ENCODE measurements around the gene PNMA6F.
"Not testable (repeated sequence)": the region's sequence is repeated elsewhere in the genome, so short reads cannot be mapped to it uniquely, and the experiment has no call there.

PNMA6F gene

DNA sequence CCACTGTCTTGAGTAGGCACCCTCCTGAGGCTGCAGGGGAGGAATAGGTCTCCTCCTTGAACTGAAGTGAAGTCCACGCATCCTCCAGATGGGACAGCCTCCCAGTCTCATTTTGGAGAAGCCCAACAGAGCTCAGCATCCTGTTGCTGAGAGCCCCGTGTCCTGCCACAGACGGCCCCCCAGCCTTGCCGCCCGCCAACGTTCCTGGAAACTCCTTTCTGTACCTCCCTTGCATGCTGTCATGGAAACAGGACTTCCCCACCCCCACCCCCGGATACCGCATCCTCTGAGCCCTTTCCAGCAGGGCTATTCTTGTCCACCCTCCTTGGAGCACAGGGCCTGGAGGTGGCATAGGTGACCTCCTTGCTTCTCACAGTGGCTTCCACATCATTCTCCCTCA, 37.6 kb downstream of the PNMA6F start:
- H3K27me3 ChIP-seq (replicated peaks in 2 of 5; ENCODE audit: control insufficient read depth in 4 of 5, insufficient read depth in 5 of 5, low read length in 4 of 5); H3K4me1 ChIP-seq (ENCODE audit: control extremely low read depth in 1 of 4, control insufficient read depth in 4 of 4, insufficient read depth in 4 of 4, low read length in 3 of 4); H3K27ac ChIP-seq (ENCODE audit: insufficient read depth in 1 of 2, low read depth in 1 of 2, low read length in 2 of 2, poor library complexity in 1 of 2, severe bottlenecking in 2 of 2); H3K4me3 ChIP-seq (ENCODE audit: control insufficient read depth in 1 of 7, extremely low read depth in 1 of 7, insufficient read depth in 4 of 7, low read depth in 2 of 7, low read length in 6 of 7); POLR2A ChIA-PET; DNase-seq; CTCF ChIA-PET; H3K9me3 ChIP-seq (ENCODE audit: control extremely low read depth in 1 of 5, control insufficient read depth in 4 of 5, insufficient read depth in 2 of 5, low read depth in 1 of 5, low read length in 4 of 5); H3K36me3 ChIP-seq (ENCODE audit: control insufficient read depth in 4 of 4, insufficient read depth in 4 of 4, low read length in 3 of 4): not testable (repeated sequence)
- WGBS (ENCODE audit: insufficient coverage) = no CpG with 5 or more reads among the region's 8 CpGs

DNA sequence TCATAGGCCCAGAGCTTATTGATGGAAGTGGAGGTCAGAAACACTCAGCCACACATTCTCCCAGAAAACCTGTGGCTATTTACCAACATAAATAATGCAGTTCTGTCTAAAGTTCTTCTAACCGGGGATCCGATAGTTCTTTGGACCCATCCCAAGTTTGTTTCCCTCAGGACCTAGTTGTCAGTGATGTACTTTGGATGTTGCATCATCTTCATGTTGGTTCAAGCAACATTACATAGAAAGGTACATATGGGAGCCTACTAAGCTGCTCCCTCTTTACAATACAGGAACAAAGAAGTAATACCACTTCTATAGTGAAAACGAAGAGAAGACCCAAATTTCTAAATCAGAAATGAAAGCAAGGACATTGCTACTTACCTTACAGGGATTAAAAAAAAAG, 39.8 kb downstream of the PNMA6F start:
- CTCF ChIA-PET = not testable (repeated sequence)

DNA sequence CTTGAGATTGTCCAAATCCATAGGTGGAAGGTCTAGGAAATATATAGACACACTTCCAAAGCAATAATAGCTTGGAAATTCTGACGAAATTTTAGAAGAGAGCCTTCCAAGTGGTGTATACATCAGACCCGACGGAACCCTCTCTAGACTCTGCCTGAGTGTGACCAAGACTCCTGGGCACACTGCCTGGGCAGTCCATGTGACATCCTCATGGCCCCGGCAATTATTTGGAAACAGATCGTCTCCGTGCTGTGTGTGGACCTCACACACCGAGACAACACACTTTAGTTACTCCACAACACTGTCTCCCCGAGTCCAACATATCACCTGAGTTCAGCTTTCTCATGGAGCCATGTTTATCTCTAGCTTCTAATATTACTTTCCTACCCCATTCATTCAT, 42.3 kb downstream of the PNMA6F start:
- CTCF ChIA-PET; POLR2A ChIA-PET; H3K27me3 ChIP-seq (replicated peaks in 2 of 5; ENCODE audit: control insufficient read depth in 4 of 5, insufficient read depth in 5 of 5, low read length in 4 of 5); H3K9me3 ChIP-seq (ENCODE audit: control extremely low read depth in 1 of 5, control insufficient read depth in 4 of 5, insufficient read depth in 2 of 5, low read depth in 1 of 5, low read length in 4 of 5); DNase-seq; H3K27ac ChIP-seq (ENCODE audit: insufficient read depth in 1 of 2, low read depth in 1 of 2, low read length in 2 of 2, poor library complexity in 1 of 2, severe bottlenecking in 2 of 2); H3K36me3 ChIP-seq (ENCODE audit: control insufficient read depth in 4 of 4, insufficient read depth in 4 of 4, low read length in 3 of 4); H3K4me1 ChIP-seq (ENCODE audit: control extremely low read depth in 1 of 4, control insufficient read depth in 4 of 4, insufficient read depth in 4 of 4, low read length in 3 of 4); H3K4me3 ChIP-seq (ENCODE audit: control insufficient read depth in 1 of 7, extremely low read depth in 1 of 7, insufficient read depth in 4 of 7, low read depth in 2 of 7, low read length in 6 of 7): not testable (repeated sequence)
- no CpG with 5 or more reads among the region's 8 CpGs for WGBS (ENCODE audit: insufficient coverage)

More for the DNA sequence above, 39.8 kb downstream of the PNMA6F start:
- POLR2A ChIA-PET; H3K9me3 ChIP-seq (ENCODE audit: control extremely low read depth in 1 of 5, control insufficient read depth in 4 of 5, insufficient read depth in 2 of 5, low read depth in 1 of 5, low read length in 4 of 5); DNase-seq; H3K27ac ChIP-seq (ENCODE audit: insufficient read depth in 1 of 2, low read depth in 1 of 2, low read length in 2 of 2, poor library complexity in 1 of 2, severe bottlenecking in 2 of 2); H3K4me1 ChIP-seq (ENCODE audit: control extremely low read depth in 1 of 4, control insufficient read depth in 4 of 4, insufficient read depth in 4 of 4, low read length in 3 of 4); H3K27me3 ChIP-seq (replicated peaks in 2 of 5; ENCODE audit: control insufficient read depth in 4 of 5, insufficient read depth in 5 of 5, low read length in 4 of 5); H3K4me3 ChIP-seq (ENCODE audit: control insufficient read depth in 1 of 7, extremely low read depth in 1 of 7, insufficient read depth in 4 of 7, low read depth in 2 of 7, low read length in 6 of 7); H3K36me3 ChIP-seq (ENCODE audit: control insufficient read depth in 4 of 4, insufficient read depth in 4 of 4, low read length in 3 of 4): not testable (repeated sequence)
- no CpG with 5 or more reads among the region's 3 CpGs for WGBS (ENCODE audit: insufficient coverage)

DNA sequence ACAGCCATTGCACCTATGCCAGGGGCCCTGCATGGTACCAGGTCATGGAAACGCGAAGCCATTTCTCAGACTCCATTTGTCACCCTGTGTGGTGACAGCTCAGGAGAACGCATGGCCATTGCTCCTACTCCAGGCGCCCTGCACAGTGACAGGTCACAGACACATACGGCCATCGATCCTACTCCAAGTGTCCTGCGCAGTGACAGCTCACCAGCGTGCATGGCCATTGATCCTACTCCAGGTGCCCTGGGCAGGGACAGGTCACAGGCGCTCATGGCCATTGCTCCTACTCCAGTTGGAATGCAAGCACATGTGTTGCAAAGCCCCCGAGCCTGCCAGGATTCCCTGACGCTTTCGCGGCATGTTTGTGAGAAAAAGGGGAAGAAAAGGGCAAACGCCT, 45.5 kb downstream of the PNMA6F start:
- POLR2A ChIA-PET; H3K4me1 ChIP-seq (ENCODE audit: control extremely low read depth in 1 of 4, control insufficient read depth in 4 of 4, insufficient read depth in 4 of 4, low read length in 3 of 4): not testable (repeated sequence)

DNA sequence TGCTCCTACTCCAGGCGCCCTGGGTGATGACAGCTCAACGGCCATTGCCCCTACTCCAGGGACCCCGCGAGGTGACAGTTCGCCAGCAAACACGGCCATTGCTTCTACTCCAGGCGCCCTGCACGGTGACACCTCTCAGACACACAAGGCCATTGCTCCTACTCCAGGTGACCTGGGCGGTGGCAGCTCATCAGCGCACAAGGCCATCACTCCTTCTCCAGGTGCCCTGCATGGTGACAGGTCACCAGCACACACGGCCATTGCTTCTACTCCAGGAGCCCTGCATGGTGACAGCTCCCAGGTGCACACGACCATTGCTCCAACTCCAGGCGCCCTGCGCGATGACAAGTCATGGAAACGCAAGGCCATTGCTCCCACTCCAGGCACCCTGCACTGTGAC, 46.1 kb downstream of the PNMA6F start:
- WGBS (ENCODE audit: insufficient coverage) = no CpG with 5 or more reads among the region's 16 CpGs
- H3K36me3 ChIP-seq (ENCODE audit: control insufficient read depth in 4 of 4, insufficient read depth in 4 of 4, low read length in 3 of 4); H3K4me3 ChIP-seq (ENCODE audit: control insufficient read depth in 1 of 7, extremely low read depth in 1 of 7, insufficient read depth in 4 of 7, low read depth in 2 of 7, low read length in 6 of 7); H3K27me3 ChIP-seq (replicated peaks in 2 of 5; ENCODE audit: control insufficient read depth in 4 of 5, insufficient read depth in 5 of 5, low read length in 4 of 5); DNase-seq; CTCF ChIA-PET; H3K4me1 ChIP-seq (ENCODE audit: control extremely low read depth in 1 of 4, control insufficient read depth in 4 of 4, insufficient read depth in 4 of 4, low read length in 3 of 4); H3K27ac ChIP-seq (ENCODE audit: insufficient read depth in 1 of 2, low read depth in 1 of 2, low read length in 2 of 2, poor library complexity in 1 of 2, severe bottlenecking in 2 of 2); H3K9me3 ChIP-seq (ENCODE audit: control extremely low read depth in 1 of 5, control insufficient read depth in 4 of 5, insufficient read depth in 2 of 5, low read depth in 1 of 5, low read length in 4 of 5); POLR2A ChIA-PET: not testable (repeated sequence)

More for the DNA sequence above, 45.5 kb downstream of the PNMA6F start:
- H3K27ac ChIP-seq (ENCODE audit: insufficient read depth in 1 of 2, low read depth in 1 of 2, low read length in 2 of 2, poor library complexity in 1 of 2, severe bottlenecking in 2 of 2); DNase-seq; H3K36me3 ChIP-seq (ENCODE audit: control insufficient read depth in 4 of 4, insufficient read depth in 4 of 4, low read length in 3 of 4); CTCF ChIA-PET; H3K9me3 ChIP-seq (ENCODE audit: control extremely low read depth in 1 of 5, control insufficient read depth in 4 of 5, insufficient read depth in 2 of 5, low read depth in 1 of 5, low read length in 4 of 5); H3K27me3 ChIP-seq (replicated peaks in 2 of 5; ENCODE audit: control insufficient read depth in 4 of 5, insufficient read depth in 5 of 5, low read length in 4 of 5); H3K4me3 ChIP-seq (ENCODE audit: control insufficient read depth in 1 of 7, extremely low read depth in 1 of 7, insufficient read depth in 4 of 7, low read depth in 2 of 7, low read length in 6 of 7): not testable (repeated sequence)
- no CpG with 5 or more reads among the region's 14 CpGs for WGBS (ENCODE audit: insufficient coverage)

DNA sequence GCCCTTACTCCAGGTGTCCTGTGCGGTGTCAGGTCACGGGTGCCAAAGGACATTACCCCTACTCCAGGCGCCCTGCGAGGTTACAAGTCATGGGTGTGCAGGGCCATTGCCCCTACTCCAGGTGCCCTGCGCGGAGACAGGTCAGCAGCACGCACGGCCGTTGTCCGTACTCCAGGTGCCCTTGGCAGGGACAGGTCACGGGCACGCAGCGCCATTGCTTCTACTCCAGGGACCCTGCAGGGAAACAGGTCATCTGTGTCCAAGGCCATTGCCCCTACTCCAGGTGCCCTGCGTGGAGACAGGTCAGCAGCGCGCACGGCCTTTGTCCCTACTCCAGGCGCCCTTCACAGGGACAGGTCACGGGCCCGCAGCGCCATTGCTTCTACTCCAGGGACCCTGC, 49.0 kb downstream of the PNMA6F start:
- 96% methylated on average over 9 of the region's 21 CpGs for WGBS (ENCODE audit: insufficient coverage)
- POLR2A ChIA-PET, CTCF ChIA-PET: not testable (repeated sequence)

DNA sequence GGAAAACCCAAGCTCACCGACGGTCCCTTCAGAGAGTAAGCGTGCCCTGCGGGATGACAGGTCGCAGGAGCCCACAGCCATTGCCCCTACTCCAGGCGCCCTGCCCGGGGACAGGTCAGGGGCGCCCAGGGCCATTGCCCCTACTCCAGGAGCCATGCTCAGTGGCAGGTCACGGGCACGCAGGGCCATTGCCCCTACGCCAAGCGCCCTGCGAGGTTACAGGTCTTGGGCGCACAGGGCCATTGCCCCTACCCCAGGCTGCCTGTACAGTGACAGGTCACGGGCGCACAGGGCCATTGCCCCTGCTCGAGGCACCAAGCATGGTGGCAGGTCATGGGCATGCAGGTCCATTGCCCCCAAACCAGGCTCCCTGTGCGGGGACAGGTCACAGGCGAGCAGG, 49.5 kb downstream of the PNMA6F start:
- WGBS (ENCODE audit: insufficient coverage) = no CpG with 5 or more reads among the region's 19 CpGs
- H3K36me3 ChIP-seq (ENCODE audit: control insufficient read depth in 4 of 4, insufficient read depth in 4 of 4, low read length in 3 of 4); H3K27ac ChIP-seq (ENCODE audit: insufficient read depth in 1 of 2, low read depth in 1 of 2, low read length in 2 of 2, poor library complexity in 1 of 2, severe bottlenecking in 2 of 2); POLR2A ChIA-PET; H3K4me1 ChIP-seq (ENCODE audit: control extremely low read depth in 1 of 4, control insufficient read depth in 4 of 4, insufficient read depth in 4 of 4, low read length in 3 of 4); H3K4me3 ChIP-seq (ENCODE audit: control insufficient read depth in 1 of 7, extremely low read depth in 1 of 7, insufficient read depth in 4 of 7, low read depth in 2 of 7, low read length in 6 of 7); H3K9me3 ChIP-seq (ENCODE audit: control extremely low read depth in 1 of 5, control insufficient read depth in 4 of 5, insufficient read depth in 2 of 5, low read depth in 1 of 5, low read length in 4 of 5); H3K27me3 ChIP-seq (replicated peaks in 2 of 5; ENCODE audit: control insufficient read depth in 4 of 5, insufficient read depth in 5 of 5, low read length in 4 of 5); CTCF ChIA-PET; DNase-seq: not testable (repeated sequence)

More for the DNA sequence above, 49.0 kb downstream of the PNMA6F start:
- not testable (repeated sequence) for H3K4me1 ChIP-seq (ENCODE audit: control extremely low read depth in 1 of 4, control insufficient read depth in 4 of 4, insufficient read depth in 4 of 4, low read length in 3 of 4); H3K4me3 ChIP-seq (ENCODE audit: control insufficient read depth in 1 of 7, extremely low read depth in 1 of 7, insufficient read depth in 4 of 7, low read depth in 2 of 7, low read length in 6 of 7); H3K9me3 ChIP-seq (ENCODE audit: control extremely low read depth in 1 of 5, control insufficient read depth in 4 of 5, insufficient read depth in 2 of 5, low read depth in 1 of 5, low read length in 4 of 5); H3K27me3 ChIP-seq (replicated peaks in 2 of 5; ENCODE audit: control insufficient read depth in 4 of 5, insufficient read depth in 5 of 5, low read length in 4 of 5); H3K36me3 ChIP-seq (ENCODE audit: control insufficient read depth in 4 of 4, insufficient read depth in 4 of 4, low read length in 3 of 4); H3K27ac ChIP-seq (ENCODE audit: insufficient read depth in 1 of 2, low read depth in 1 of 2, low read length in 2 of 2, poor library complexity in 1 of 2, severe bottlenecking in 2 of 2); DNase-seq

All from common myeloid progenitor, CD34-positive (primary cell).